HCT116 (cell line): ENCODE data around the gene ASAP3. TPM values are rescaled to one million over a fixed set of nuclear protein-coding genes. Genes with fewer than 3 reads are reported as not detected.

ENCODE experiments used
- CEBPB ChIP-seq: IDR thresholded peaks from 2 replicates; pipeline ENCODE4 v1.6.1; 2012; ENCODE audit warnings: low read depth
- EZH2phosphoT487 ChIP-seq: fragments of 200-600 bp; IDR thresholded peaks from 2 replicates; pipeline ENCODE4 v1.6.1; 2018; ENCODE audit warnings: antibody characterized with exemption, borderline replicate concordance
- POLR2A ChIP-seq: IDR thresholded peaks from 2 replicates; pipeline ENCODE4 v1.7.0; 2011; ENCODE audit warnings: borderline replicate concordance; ENCODE audit not compliant: insufficient read depth, insufficient read length; ENCODE audit errors: extremely low read depth
- REST ChIP-seq: IDR thresholded peaks from 2 replicates; pipeline ENCODE4 v1.6.1; 2012; ENCODE audit warnings: low read depth
- SIN3A ChIP-seq: IDR thresholded peaks from 2 replicates; pipeline ENCODE4 v1.6.1; 2012; ENCODE audit warnings: low read depth
- YY1 ChIP-seq: IDR thresholded peaks from 2 replicates; pipeline ENCODE4 v1.6.1; 2011; ENCODE audit warnings: low read length, low read depth, moderate library complexity, mild to moderate bottlenecking; ENCODE audit not compliant: insufficient replicate concordance; ENCODE audit errors: extremely low read depth
- ZNF274 ChIP-seq: fragments of 200-500 bp; sonication (Bioruptor generic); IDR thresholded peaks from 2 replicates; pipeline ENCODE4 v1.6.1; 2014; ENCODE audit warnings: mild to moderate bottlenecking, low read depth, low read length, inconsistent platforms
- total RNA-seq: library from RNA; stranded (reverse); gene quantifications from one replicate; pipeline ENCODE4 v1.2.1, GENCODE V29; 2021; ENCODE audit not compliant: unreplicated experiment
- TF ChIP-seq, protein P1 (sequence below), 3 experiments: fragments of 200-600 bp in 1 of 3; sonication (generic) in 1 of 3; IDR thresholded peaks in 2 of 3; conservative IDR thresholded peaks in 1 of 3; 2 replicates each; pipeline ENCODE4 v1.5.1; 2012 to 2017; ENCODE audit warnings: low read depth in 2 of 3, low read length in 2 of 3, antibody characterized with exemption in 1 of 3, borderline replicate concordance in 1 of 3, control low read depth in 1 of 3, mild to moderate bottlenecking in 1 of 3, mixed read lengths in 1 of 3, mixed run types in 1 of 3, moderate library complexity in 1 of 3; ENCODE audit not compliant: insufficient read depth in 1 of 3

The ASAP3 gene
- total RNA-seq, 1 experiment from 2014 or later, result 19.7 TPM

DNA sequence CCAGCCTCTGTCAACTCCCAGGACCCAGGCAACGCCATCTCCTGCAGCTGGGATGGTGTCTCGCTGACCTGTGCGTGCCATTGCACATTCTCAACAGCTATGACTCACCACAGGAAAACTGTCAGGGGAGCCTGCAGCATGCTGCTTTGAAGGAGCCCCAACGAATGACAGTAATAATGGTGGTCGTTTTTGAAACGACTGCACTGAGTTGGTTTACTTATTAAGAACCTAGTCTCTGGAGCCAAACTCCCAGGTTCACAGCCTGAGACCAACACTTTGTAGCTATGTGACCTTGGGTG, 81.0 kb downstream of the ASAP3 start (continued):
- TF ChIP-seq, protein P1, sequence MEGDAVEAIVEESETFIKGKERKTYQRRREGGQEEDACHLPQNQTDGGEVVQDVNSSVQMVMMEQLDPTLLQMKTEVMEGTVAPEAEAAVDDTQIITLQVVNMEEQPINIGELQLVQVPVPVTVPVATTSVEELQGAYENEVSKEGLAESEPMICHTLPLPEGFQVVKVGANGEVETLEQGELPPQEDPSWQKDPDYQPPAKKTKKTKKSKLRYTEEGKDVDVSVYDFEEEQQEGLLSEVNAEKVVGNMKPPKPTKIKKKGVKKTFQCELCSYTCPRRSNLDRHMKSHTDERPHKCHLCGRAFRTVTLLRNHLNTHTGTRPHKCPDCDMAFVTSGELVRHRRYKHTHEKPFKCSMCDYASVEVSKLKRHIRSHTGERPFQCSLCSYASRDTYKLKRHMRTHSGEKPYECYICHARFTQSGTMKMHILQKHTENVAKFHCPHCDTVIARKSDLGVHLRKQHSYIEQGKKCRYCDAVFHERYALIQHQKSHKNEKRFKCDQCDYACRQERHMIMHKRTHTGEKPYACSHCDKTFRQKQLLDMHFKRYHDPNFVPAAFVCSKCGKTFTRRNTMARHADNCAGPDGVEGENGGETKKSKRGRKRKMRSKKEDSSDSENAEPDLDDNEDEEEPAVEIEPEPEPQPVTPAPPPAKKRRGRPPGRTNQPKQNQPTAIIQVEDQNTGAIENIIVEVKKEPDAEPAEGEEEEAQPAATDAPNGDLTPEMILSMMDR (IDR thresholded peaks at IDR 0.05 in 2 of 3, conservative IDR thresholded peaks at IDR 0.05 in 1 of 3; ENCODE audit: borderline replicate concordance in 1 of 3, insufficient read depth in 1 of 3, low read depth in 2 of 3, low read length in 2 of 3), result no peak
- TF ChIP-seq YY1 (no peak), CEBPB (no peak), ZNF274 (no peak), POLR2A (no peak), SIN3A (0 out of 2 replicates have a peak, but pooled peaks have one; percentile 49), REST (no peak), EZH2phosphoT487 (no peak)
